Retinal pigment epithelial cell (primary cell): Measurements from ENCODE around the gene DNAJC4.
A peak's percentile ranks its signal among the peaks of the same experiment; 100 is the strongest.

Experiments
- DNase-seq: peaks from one replicate; pipeline ENCODE4 v3.0.0-alpha.2; 2010; ENCODE audit warnings: low read depth
- H3K4me3 ChIP-seq: 2 replicates; pipeline ENCODE4 v1.5.1; 2011; ENCODE audit warnings: mild to moderate bottlenecking, low read length, control low read depth, moderate library complexity
- TF ChIP-seq, protein P1 (sequence below): conservative IDR thresholded peaks from 2 replicates; pipeline ENCODE4 v1.5.1; 2011; ENCODE audit warnings: low read depth, low read length, control low read depth, inconsistent platforms

The DNAJC4 gene

GRCh38 chr11:64204080-64204440, 26.3 kb upstream of the DNAJC4 start:
- TF ChIP-seq, protein P1, sequence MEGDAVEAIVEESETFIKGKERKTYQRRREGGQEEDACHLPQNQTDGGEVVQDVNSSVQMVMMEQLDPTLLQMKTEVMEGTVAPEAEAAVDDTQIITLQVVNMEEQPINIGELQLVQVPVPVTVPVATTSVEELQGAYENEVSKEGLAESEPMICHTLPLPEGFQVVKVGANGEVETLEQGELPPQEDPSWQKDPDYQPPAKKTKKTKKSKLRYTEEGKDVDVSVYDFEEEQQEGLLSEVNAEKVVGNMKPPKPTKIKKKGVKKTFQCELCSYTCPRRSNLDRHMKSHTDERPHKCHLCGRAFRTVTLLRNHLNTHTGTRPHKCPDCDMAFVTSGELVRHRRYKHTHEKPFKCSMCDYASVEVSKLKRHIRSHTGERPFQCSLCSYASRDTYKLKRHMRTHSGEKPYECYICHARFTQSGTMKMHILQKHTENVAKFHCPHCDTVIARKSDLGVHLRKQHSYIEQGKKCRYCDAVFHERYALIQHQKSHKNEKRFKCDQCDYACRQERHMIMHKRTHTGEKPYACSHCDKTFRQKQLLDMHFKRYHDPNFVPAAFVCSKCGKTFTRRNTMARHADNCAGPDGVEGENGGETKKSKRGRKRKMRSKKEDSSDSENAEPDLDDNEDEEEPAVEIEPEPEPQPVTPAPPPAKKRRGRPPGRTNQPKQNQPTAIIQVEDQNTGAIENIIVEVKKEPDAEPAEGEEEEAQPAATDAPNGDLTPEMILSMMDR, result no peak
- no peak for DNase-seq
- no peak overlapping the region for H3K4me3 ChIP-seq

GRCh38 chr11:64204464-64204989, 25.8 kb upstream of the DNAJC4 start:
- TF ChIP-seq, protein P1, result peak; percentile 91
- no peak overlapping the region for H3K4me3 ChIP-seq
- peak; percentile 82 for DNase-seq

DNA sequence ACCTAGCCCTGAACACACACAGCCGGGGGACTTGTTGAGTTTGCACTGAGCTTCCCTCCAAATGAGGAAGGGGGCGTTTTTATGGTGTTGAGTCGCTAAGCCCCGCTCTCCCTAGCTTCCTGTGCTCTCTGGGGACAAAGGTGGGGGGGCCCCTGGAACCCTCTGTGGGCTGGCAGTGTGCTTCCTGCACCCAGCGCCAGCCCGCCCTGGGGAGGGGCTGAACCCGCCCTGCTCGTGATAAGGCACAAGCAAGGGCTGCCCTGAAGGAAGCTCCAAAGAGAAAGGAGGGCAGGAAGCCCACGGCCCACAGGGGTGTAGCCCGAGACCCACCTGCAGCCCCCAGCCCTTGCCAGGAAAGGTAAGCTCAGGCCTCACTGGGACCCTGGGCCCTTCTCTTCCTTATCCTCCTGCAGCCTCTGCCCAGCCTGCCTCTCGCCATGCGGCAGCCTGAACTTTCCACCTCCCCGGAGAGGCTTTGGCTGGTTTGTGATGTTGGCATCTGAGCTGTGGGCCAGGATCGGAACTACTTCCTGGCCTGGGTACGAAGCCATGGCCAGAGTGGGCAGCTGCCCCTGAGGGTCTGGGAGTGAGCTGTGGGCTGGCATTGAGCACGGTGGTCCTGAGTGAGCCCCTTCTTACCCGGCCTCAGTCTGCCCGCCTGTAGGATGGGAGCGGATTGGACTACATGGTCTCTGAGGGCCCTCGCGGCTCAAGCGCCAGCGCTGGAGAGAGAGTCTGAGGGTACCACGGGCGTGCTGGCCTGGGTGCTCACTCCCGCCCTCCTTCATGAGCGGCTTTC, 23.7 kb upstream of the DNAJC4 start, which contains the start of gene FERMT3:
Gene FERMT3, plus strand, starts transcription at position 265 of the 799 bp plus-strand sequence. CDS start 644 bp downstream, outside the sequence.
- no peak for DNase-seq

GRCh38 chr11:64207256-64208085, 22.9 kb upstream of the DNAJC4 start:
- TF ChIP-seq, protein P1, result no peak
- no peak for DNase-seq
- no peak overlapping the region for H3K4me3 ChIP-seq

More for the DNA sequence above, 23.7 kb upstream of the DNAJC4 start, which contains the start of gene FERMT3:
- no peak within 1 kb of the TSS for H3K4me3 ChIP-seq
- TF ChIP-seq, protein P1, result no peak

DNA sequence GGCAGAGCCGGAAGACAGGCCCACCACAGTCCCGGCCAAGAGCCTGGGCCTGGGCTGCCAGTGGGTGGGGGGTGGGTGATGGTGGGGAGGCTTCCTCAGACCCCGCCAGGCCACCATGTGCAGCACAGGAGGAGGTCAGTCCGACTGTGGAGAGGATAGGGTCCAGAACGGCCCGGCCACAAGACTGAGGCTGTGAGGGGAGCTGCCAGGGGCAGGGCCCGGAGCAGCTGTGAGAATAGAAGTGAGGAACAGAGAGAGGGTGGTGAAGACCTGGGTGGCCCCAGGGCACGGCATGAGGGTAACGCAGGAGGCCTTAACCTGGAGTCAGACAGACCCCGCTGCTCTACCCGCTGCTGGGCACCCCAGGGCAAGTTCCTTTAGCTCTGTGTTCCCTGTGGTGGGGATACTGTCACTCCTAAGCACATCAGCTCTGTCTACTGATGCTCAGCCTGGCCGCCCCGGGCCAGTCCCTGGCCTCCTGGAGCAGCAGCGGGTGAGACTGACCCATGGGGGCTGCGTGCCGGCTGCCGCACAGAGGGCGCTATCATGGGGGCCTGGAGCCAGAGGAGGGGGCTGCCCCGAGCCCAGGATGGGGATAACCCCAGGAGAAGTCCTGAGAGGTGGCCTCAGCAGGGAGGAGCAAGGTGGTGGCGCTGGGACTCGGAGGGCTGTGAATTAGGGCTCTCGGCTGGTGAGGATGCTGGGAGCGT, 22.1 kb upstream of the DNAJC4 start:
- no peak for DNase-seq
- TF ChIP-seq, protein P1, result no peak
- H3K4me3 ChIP-seq, result no peak overlapping the region

DNA sequence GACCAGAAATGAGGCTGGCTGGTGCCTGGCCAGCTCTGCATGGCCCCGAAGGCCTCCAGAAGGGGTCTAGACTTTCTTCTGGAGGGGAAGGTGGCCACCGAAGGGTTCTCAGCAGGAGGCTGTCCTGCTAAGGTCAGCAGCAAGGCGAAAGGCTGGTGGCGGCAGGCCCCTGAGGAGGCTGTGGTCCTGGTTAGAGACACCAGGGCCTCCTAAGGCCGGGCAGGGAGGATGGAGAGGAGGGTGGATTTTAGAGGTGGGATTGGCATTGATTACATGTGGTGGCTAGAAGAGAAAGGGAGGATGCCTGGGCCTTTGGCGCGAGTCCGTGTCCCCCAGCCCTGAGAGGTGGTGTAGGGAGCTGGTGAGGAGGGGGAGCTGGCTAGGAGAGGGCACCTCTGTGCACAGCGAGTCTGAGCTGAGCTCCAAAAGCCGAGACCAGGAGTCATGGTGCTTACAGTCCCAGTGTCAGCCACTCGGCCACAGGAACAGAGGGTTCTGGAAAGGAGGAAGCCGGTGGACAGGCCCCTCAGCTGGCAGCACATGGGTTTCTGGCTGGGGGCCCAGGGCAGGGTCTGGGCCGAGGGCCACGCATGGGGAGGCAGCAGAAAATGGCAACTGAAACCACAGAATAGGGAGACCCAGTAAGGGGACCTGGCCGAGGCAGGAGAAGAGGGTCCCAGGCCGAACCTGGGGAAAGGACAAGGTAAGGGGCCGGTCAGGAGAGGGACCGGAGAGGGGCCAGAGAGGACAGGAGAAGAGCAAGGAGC, 21.4 kb upstream of the DNAJC4 start:
- no peak for DNase-seq
- TF ChIP-seq, protein P1, result no peak
- no peak overlapping the region for H3K4me3 ChIP-seq
